Right forelimb (tissue), 1 donor: Measurements from ENCODE around the gene ETS1.

ENCODE experiments used
- DNase-seq: peaks from one replicate; pipeline ENCODE4 v3.0.0-alpha.2; 2018

The ETS1 gene

DNA sequence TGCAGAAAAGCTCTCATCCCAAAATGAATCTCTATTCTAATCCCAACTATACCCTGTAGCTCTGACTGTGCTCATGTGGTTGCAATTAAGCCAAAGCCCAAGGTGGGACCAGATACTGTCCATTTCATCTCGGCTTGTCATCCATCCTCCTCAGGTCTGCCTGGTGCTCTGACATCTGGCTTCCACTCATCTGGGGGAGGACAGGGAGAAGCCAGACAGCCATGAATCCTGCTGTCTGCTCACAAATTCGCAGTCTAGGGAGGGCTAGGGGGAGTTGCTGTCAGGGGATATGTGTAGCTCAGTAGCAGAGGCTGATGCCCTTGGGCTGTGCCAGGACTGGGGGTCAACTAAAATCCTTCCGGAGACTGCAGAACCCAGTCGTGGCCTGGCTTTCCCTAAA lies 167.1 kb downstream of the ETS1 start:
- DNase-seq, result no peak

- no peak for DNase-seq
These were observed 168.2 kb downstream of the ETS1 start for GRCh38 chr11:128419012-128419767.

DNA sequence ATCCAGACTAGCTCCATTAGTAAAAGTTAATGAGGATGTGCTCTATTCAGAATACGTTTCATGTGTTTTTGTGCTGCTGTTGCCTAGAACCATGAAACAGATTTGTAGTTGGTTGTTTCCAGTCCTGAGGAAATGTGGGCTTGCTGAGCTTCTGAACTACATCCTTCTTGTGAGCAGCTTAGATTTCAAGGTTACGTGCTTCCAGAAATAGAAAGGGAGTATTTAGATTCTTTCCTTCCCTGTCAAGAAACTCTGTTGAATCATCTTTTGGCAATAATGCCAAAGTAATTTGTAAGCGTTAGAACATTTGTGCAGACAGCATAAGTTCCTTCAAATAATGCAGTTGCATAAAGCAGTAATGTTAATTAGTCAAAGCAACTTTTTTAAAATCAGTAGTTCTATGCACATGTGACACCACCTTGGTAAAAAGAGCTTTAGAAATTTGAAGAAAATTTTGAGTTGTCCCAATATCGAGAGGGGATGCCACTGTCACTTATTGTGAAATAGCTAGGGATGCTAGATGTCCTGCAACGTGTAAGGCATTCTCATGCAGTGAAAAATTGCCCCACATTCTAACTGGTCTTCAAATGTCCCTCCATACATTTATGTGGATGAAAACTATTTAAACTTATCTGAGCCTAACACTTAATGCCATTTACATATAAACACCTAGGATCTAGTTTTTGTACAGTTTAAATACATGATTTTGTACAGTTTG lies 169.6 kb downstream of the ETS1 start:
- DNase-seq, result no peak

GRCh38 chr11:128416976-128417375 lies 170.4 kb downstream of the ETS1 start:
- no peak for DNase-seq

- DNase-seq, result no peak
These were observed 171.8 kb downstream of the ETS1 start for GRCh38 chr11:128415539-128415938.

DNA sequence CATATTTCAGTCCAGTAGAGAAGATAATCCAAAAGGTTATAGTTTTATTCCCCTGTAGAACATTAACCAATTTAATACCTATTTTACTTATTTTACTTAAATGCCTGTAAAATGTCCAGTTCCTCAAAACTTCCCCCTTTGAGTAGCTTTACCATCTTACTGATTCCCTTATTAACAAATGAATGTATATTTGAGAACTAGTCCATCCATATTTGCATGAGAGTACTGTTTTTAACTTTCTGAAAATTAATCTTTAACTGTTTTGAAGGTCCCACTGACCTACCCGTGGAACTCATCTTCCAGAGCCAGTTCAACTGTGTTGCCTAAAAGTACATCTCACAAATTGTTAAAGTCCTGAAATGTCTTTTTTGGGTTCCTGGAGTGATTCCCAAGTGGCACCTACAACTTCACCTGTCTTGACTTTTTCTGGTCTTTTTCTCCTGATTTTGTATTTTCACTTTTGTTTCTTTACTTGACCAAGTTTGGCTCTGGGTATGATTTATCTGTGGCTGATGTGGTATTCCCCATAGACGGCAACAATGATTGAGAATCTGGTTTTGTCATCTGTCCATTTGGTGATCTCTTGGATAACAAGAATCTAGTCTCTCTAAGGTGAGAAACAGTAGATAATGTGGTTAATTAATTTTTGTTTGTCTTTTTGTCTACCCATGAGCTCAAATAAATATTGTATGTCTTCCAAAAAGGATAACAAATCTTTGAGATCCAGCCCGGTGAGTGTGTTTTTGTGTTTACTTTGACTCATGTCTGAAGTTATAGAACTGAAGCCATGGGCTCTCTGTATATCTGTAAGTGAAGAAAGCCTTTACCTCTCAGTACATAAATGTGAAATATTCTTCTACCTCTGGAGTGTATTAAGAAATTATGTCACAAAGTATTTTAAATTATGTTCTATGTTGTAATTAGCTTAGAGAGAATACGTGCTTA lies 174.2 kb downstream of the ETS1 start:
- no peak for DNase-seq

GRCh38 chr11:128411812-128412211 lies 175.5 kb downstream of the ETS1 start:
- no peak for DNase-seq

- DNase-seq, result no peak
These were observed 176.2 kb downstream of the ETS1 start for GRCh38 chr11:128411150-128411549.

- no peak for DNase-seq
These were observed 177.9 kb downstream of the ETS1 start for GRCh38 chr11:128409476-128409875.
